ENCODE data around the gene UBE2L5.

Gene UBE2L5

DNA sequence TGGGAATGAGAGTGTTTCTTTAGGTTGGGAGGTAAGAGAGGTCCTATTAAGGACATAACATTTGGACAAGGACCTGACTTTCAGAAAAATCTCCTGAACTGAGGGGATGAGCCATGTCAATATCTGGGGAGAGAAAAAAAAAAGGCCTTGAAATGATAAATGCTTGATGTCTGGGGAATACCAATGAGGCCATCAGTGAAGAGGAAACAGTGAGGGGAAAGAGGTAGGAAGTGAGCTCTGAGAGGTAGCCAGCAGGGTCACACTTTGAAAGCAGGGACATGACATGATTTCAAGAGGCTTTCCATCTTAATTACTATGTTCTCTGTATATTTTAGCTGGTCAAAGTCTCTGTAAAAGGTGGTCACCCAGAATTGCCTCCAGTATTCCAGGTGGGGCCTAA lies 9.9 kb upstream of the UBE2L5 start:
- DNase-seq (ENCODE audit: extremely low spot score), result no peak
- ChIA-PET POLR2A (no interaction called here), CTCF (interaction anchor here (0.6 kb wide), 2 partner anchors 156 to 171 kb away, joined by 3 to 6 read pairs; no protein-coding TSS in a partner anchor)
- TF ChIP-seq L3MBTL2 (conservative IDR thresholded peaks at IDR 0.05) (no peak), ZNF384 (IDR thresholded peaks at IDR 0.05) (no peak), SP1 (IDR thresholded peaks at IDR 0.05) (no peak), PKNOX1 (IDR thresholded peaks at IDR 0.05) (no peak), LEF1 (IDR thresholded peaks at IDR 0.05; ENCODE audit: borderline replicate concordance) (no peak), ARNT (IDR thresholded peaks at IDR 0.05) (no peak), HDGF (IDR thresholded peaks at IDR 0.05; ENCODE audit: borderline replicate concordance) (no peak), ELF4 (IDR thresholded peaks at IDR 0.05) (no peak), TARDBP (IDR thresholded peaks at IDR 0.05) (no peak), CTBP1 (IDR thresholded peaks at IDR 0.05; ENCODE audit: borderline replicate concordance) (no peak), FOXA1 (IDR thresholded peaks at IDR 0.05) (no peak)

GRCh38 chr13:30413842-30414241 lies 8.5 kb upstream of the UBE2L5 start:
- POLR2A ChIA-PET, result no interaction called here
- CTCF ChIA-PET, result no interaction called here
- no peak for DNase-seq (ENCODE audit: extremely low spot score)
- no peak for TF ChIP-seq ZNF384 (IDR thresholded peaks at IDR 0.05)

DNA sequence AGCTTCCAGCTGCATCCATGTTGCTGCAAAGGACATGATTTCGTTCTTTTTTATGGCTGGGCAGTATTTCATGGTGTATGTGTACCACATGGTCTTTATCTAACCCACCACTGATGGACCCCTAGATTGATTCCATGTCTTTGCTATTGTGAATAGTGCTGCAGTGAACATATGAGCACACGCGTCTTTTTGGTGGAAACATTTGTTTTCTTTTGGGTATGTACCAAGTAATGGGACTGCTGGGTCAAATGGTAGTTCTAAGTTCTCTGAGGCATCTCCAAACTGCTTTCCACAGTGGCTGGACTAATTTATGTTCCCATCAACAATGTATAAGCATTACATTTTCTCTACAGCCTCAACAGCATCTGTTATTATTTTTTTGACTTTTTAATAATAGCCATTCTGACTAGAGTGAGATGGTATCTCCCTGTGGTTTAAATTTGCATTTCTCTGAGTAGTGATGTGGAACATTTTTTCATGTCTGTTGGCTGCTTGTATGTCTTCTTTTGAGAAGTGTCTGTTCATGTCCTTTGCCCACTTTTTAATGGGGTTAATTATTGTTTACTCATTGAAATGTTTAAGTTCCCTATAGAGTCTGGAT lies 6.8 kb upstream of the UBE2L5 start:
- POLR2A ChIA-PET, result no interaction called here
- TF ChIP-seq NFRKB (IDR thresholded peaks at IDR 0.05), result no peak
- no peak for TF ChIP-seq ZNF384 (IDR thresholded peaks at IDR 0.05)
- TF ChIP-seq FOXM1 (IDR thresholded peaks at IDR 0.05; ENCODE audit: borderline replicate concordance), result no peak
- no peak for TF ChIP-seq ARNT (IDR thresholded peaks at IDR 0.05)
- TF ChIP-seq L3MBTL2 (conservative IDR thresholded peaks at IDR 0.05), result no peak
- TF ChIP-seq FOXK2 (IDR thresholded peaks at IDR 0.05), result no peak
- TF ChIP-seq CTBP1 (IDR thresholded peaks at IDR 0.05; ENCODE audit: borderline replicate concordance), result no peak
- no peak for TF ChIP-seq HDGF (IDR thresholded peaks at IDR 0.05; ENCODE audit: borderline replicate concordance)
- TF ChIP-seq SP1 (IDR thresholded peaks at IDR 0.05), result no peak
- no peak for TF ChIP-seq TARDBP (IDR thresholded peaks at IDR 0.05)
- no peak for TF ChIP-seq ELF4 (IDR thresholded peaks at IDR 0.05)
- TF ChIP-seq SUZ12 (IDR thresholded peaks at IDR 0.05), result no peak
- CTCF ChIA-PET, result no interaction called here
- no peak for DNase-seq (ENCODE audit: extremely low spot score)

DNA sequence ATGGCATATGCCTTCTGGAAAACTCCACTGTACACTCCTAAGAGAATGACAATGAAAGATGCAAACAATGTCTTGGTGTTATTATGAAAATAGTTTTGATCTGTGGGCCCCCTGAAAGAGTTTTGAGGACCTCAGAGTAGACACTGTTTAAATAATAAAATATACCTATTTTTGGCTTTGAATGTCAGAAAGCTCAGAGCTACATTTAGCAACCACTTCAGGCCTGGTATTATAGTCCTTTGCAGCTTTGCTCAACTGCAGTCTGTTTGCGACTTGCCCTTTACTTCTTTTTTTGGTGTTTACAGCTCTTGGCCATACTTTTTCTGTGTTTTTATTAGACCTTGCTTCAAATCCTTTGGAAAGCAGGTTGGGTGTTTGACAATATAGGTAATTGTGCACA lies 5.8 kb upstream of the UBE2L5 start:
- no peak for TF ChIP-seq BHLHE40 (IDR thresholded peaks at IDR 0.05; ENCODE audit: borderline replicate concordance)
- TF ChIP-seq ARNT (IDR thresholded peaks at IDR 0.05), result no peak
- TF ChIP-seq TARDBP (IDR thresholded peaks at IDR 0.05), result no peak
- TF ChIP-seq FOXM1 (IDR thresholded peaks at IDR 0.05; ENCODE audit: borderline replicate concordance), result no peak
- no peak for TF ChIP-seq FOXA1 (IDR thresholded peaks at IDR 0.05)
- TF ChIP-seq L3MBTL2 (conservative IDR thresholded peaks at IDR 0.05), result no peak
- no peak for TF ChIP-seq LEF1 (IDR thresholded peaks at IDR 0.05; ENCODE audit: borderline replicate concordance)
- TF ChIP-seq ELF4 (IDR thresholded peaks at IDR 0.05), result no peak
- TF ChIP-seq CTBP1 (IDR thresholded peaks at IDR 0.05; ENCODE audit: borderline replicate concordance), result no peak
- no peak for TF ChIP-seq ZNF384 (IDR thresholded peaks at IDR 0.05)
- TF ChIP-seq FOXK2 (IDR thresholded peaks at IDR 0.05), result no peak
- no peak for TF ChIP-seq PKNOX1 (IDR thresholded peaks at IDR 0.05)
- TF ChIP-seq NFRKB (IDR thresholded peaks at IDR 0.05), result no peak
- TF ChIP-seq HDGF (IDR thresholded peaks at IDR 0.05; ENCODE audit: borderline replicate concordance), result no peak
- TF ChIP-seq SP1 (IDR thresholded peaks at IDR 0.05), result no peak
- no peak for TF ChIP-seq SUZ12 (IDR thresholded peaks at IDR 0.05)
- DNase-seq (ENCODE audit: extremely low spot score), result no peak
- POLR2A ChIA-PET, result no interaction called here
- CTCF ChIA-PET, result no interaction called here

GRCh38 chr13:30418075-30418716 lies 4.1 kb upstream of the UBE2L5 start:
- ChIA-PET POLR2A (interaction anchor here (0.7 to 1.5 kb wide), 2 partner anchors 23 to 142 kb away, joined by 3 read pairs; no protein-coding TSS in a partner anchor), CTCF (no interaction called here)
- no peak for TF ChIP-seq FOXK2 (IDR thresholded peaks at IDR 0.05)
- no peak for TF ChIP-seq L3MBTL2 (conservative IDR thresholded peaks at IDR 0.05)
- TF ChIP-seq LEF1 (IDR thresholded peaks at IDR 0.05; ENCODE audit: borderline replicate concordance), result no peak
- no peak for TF ChIP-seq PKNOX1 (IDR thresholded peaks at IDR 0.05)
- no peak for TF ChIP-seq ARNT (IDR thresholded peaks at IDR 0.05)
- no peak for TF ChIP-seq SP1 (IDR thresholded peaks at IDR 0.05)
- TF ChIP-seq ELF4 (IDR thresholded peaks at IDR 0.05), result no peak
- no peak for TF ChIP-seq TARDBP (IDR thresholded peaks at IDR 0.05)
- no peak for TF ChIP-seq ZNF384 (IDR thresholded peaks at IDR 0.05)
- TF ChIP-seq CTBP1 (IDR thresholded peaks at IDR 0.05; ENCODE audit: borderline replicate concordance), result no peak
- TF ChIP-seq FOXA1 (IDR thresholded peaks at IDR 0.05), result no peak
- no peak for DNase-seq (ENCODE audit: extremely low spot score)

- no peak for DNase-seq (ENCODE audit: extremely low spot score)
- TF ChIP-seq SP1 (IDR thresholded peaks at IDR 0.05) (no peak), PKNOX1 (IDR thresholded peaks at IDR 0.05) (no peak), FOXK2 (IDR thresholded peaks at IDR 0.05) (no peak), ARNT (IDR thresholded peaks at IDR 0.05) (no peak), LEF1 (IDR thresholded peaks at IDR 0.05; ENCODE audit: borderline replicate concordance) (no peak), ZNF384 (IDR thresholded peaks at IDR 0.05) (no peak), FOXM1 (IDR thresholded peaks at IDR 0.05; ENCODE audit: borderline replicate concordance) (no peak), BHLHE40 (IDR thresholded peaks at IDR 0.05; ENCODE audit: borderline replicate concordance) (no peak), TARDBP (IDR thresholded peaks at IDR 0.05) (no peak), FOXA1 (IDR thresholded peaks at IDR 0.05) (no peak), L3MBTL2 (conservative IDR thresholded peaks at IDR 0.05) (no peak), HDGF (IDR thresholded peaks at IDR 0.05; ENCODE audit: borderline replicate concordance) (no peak), SUZ12 (IDR thresholded peaks at IDR 0.05) (no peak), CTBP1 (IDR thresholded peaks at IDR 0.05; ENCODE audit: borderline replicate concordance) (no peak), ELF4 (IDR thresholded peaks at IDR 0.05) (no peak), NFRKB (IDR thresholded peaks at IDR 0.05) (no peak)
- ChIA-PET POLR2A (interaction anchor here (0.9 to 1.5 kb wide), 2 partner anchors 24 to 47 kb away, joined by 3 read pairs; partner anchors contain the start of gene HMGB1), CTCF (no interaction called here)
Observed at GRCh38 chr13:30418717-30419459, 3.4 kb upstream of the UBE2L5 start.

All from HEK293T (cell line).